ENCODE measurements around the gene PLAGL1.

DNA sequence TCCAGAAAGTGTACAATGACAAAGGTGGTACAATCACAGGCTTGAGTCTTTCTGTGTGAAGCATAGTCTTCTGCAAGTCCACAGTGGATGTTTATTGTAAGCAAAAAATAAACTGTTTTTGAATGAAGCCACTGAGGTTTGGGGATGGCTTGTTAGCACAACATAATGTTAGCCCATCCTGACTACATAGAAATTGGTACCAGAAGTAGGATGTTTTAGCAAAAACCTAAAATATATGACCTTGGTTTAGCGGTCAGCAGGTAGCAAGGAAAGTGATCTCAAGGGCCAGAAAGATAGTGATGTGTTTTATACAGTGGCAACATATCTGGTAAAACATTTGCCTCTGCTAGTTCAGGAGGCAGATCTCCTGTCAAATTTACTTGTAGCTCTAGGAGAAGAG is 15.8 kb downstream of the PLAGL1 start:
- TF ChIP-seq POLR2A (IDR thresholded peaks at IDR 0.05; ENCODE audit: low read length) = no peak
- no peak for TF ChIP-seq POLR2AphosphoS2 (conservative IDR thresholded peaks at IDR 0.05; ENCODE audit: low read length)
- no peak for TF ChIP-seq RNF2 (IDR thresholded peaks at IDR 0.05; ENCODE audit: borderline replicate concordance, low read depth)
- TF ChIP-seq CBX8 (IDR thresholded peaks at IDR 0.05) = no peak
- TF ChIP-seq SMC3 (IDR thresholded peaks at IDR 0.05) = no peak
- no peak for TF ChIP-seq CEBPB (IDR thresholded peaks at IDR 0.05)

Data from A549 (cell line).